T47D (cell line): ENCODE results near the gene BBS9.
"Not testable (repeated sequence)": the region's sequence is repeated elsewhere in the genome, so short reads cannot be mapped to it uniquely, and the experiment has no call there.

Experiments used
- DNase-seq, 2 experiments: peaks; one replicate each; pipeline versions ENCODE4 v3.0.0 to v3.0.0-alpha.2; 2011 to 2012; ENCODE audit warnings: low read depth in 1 of 2, low spot score in 1 of 2
- JUND ChIP-seq: IDR thresholded peaks from 2 replicates; pipeline ENCODE4 v1.6.1; 2012; ENCODE audit warnings: low read depth
- in situ Hi-C: cut with HindIII; loops from 2 replicates; pipeline ENCODE4 v1.10.0; 2016; ENCODE audit warnings: low sequenced_read_pairs, low pct_unique_long_range_greater_than_20kb

The BBS9 gene

DNA sequence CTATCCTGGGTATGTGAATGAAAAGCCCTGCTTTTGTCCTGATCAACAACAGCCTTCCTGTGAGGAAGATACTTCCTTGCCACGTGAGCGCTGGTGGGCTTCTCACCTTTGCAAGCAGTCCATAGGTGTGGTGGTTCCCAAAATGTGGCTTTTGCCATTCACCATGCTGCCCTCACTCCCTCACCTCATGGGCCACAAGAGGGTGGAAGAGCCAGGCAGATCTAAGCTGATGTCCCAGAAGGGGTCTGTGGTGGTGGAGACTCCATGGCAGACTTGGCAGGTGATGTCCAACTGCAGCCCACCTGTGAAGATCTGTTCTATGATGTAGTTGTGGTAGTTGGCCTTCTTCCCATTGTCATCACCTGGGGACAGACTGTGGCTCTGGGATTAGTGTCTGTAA is 147.4 kb downstream of the BBS9 start:
- no peak for TF ChIP-seq JUND
- in situ Hi-C loops, result no loop called here
- no peak for DNase-seq

- no peak for TF ChIP-seq JUND
- DNase-seq, result no peak
- in situ Hi-C loops, result no loop called here
Observed at GRCh38 chr7:33278095-33278494, 148.7 kb downstream of the BBS9 start.

- DNase-seq, result no peak
- in situ Hi-C loops, result no loop called here
- no peak for TF ChIP-seq JUND
Observed at GRCh38 chr7:33286501-33286900, 157.1 kb downstream of the BBS9 start.

DNA sequence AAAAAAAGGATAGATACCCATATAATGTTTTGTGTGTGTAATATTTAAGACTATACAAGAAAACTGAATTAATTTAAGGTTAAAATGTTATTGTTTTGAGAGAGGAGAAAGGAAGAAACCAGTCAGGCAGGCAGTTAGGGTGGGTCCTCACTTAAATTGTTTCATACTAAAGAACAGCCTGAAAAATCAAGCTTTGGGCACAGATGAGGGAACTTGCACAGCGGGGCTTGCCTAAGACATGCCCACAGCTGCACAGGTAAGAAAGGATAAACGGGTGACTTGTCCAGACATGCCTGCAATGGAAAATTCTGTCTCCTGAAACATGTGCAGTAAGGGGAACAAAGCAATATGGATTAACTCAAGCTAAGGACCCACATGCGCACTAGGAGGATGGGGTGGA is 158.4 kb downstream of the BBS9 start:
- no peak for DNase-seq
- in situ Hi-C loops, result no loop called here
- no peak for TF ChIP-seq JUND

- no peak for DNase-seq
- TF ChIP-seq JUND, result no peak
- in situ Hi-C loops, result no loop called here
Observed at GRCh38 chr7:33298848-33299247, 169.5 kb downstream of the BBS9 start.

- in situ Hi-C loops, result no loop called here
- DNase-seq, result no peak
- TF ChIP-seq JUND, result no peak
Observed at GRCh38 chr7:33299425-33299824, 170.1 kb downstream of the BBS9 start.

DNA sequence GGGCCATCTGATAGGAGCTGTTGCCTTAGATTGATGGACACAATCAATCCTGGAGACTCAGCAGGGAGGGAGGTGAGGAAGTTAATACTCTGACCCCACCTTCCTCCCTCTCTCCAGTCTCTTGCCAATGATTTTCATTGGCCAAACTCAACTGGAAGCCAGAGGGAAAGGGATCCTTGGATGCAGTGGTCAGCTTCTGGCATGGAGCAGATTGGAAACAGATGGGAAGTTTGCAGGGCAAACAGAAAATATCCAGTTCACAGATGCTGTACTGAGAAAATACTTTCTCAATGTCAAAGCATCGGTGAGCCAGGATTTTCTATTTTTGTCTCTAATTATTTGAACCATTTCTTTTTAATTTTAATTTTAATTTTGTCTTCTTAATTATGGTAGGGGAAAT is 170.8 kb downstream of the BBS9 start:
- in situ Hi-C loops, result no loop called here

GRCh38 chr7:33300742-33301141 is 171.4 kb downstream of the BBS9 start:
- no peak for TF ChIP-seq JUND
- no peak for DNase-seq
- in situ Hi-C loops, result no loop called here

More for the DNA sequence above, 170.8 kb downstream of the BBS9 start:
- TF ChIP-seq JUND, result no peak
- no peak for DNase-seq

- not testable (repeated sequence) for DNase-seq
Observed at GRCh38 chr7:33303978-33304557, 174.7 kb downstream of the BBS9 start.

DNA sequence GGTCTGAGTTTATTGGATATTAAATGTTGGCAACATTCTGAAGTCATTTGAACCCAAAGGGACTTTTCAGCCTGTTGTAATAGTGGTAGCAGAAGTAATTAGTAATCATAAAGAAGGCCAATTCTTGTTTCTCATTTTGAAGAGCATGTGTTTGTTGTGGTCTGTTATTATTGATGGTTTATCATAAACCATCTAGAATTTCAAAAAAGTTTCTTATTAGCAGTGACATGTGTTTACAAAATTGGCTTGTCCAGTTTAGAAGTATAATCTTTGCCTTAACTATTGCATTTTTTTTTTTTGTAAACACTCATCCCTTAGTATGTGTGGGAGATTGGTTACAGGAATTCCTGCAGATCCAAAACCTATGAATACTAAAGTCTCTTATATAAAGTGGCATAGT is 177.8 kb downstream of the BBS9 start:
- in situ Hi-C loops, result no loop called here
- DNase-seq, result no peak
- no peak for TF ChIP-seq JUND

More at GRCh38 chr7:33303978-33304557, 174.7 kb downstream of the BBS9 start:
- in situ Hi-C loops, result not testable (repeated sequence)

GRCh38 chr7:33310546-33310945 is 181.2 kb downstream of the BBS9 start:
- TF ChIP-seq JUND, result no peak; the same call in 1 of the 2 replicates
- DNase-seq, result peak; percentile 41 to 92
- in situ Hi-C loops, result no loop called here

GRCh38 chr7:33325754-33326484 is 196.6 kb downstream of the BBS9 start:
- in situ Hi-C loops, result no loop called here
- no peak for DNase-seq
- TF ChIP-seq JUND, result no peak

DNA sequence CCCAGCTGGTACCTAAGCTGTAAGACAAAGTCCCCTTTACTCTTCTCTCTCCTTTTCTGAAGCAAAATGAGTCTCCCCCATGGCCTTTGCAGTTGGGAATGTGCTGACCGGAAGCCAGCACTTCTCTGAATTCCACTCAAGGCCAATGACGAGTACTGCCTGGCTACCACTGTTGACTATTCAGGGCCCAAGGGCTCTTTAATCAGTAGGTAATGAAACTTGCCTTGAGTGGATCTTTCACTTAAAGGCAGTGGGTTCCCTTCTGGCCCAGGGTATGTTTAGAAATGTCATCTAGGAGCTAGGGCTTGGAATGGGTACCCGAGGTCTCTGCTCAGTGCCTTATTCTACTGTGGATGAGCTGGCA is 197.1 kb downstream of the BBS9 start:
- in situ Hi-C loops, result no loop called here
- no peak for TF ChIP-seq JUND
- DNase-seq, result no peak

DNA sequence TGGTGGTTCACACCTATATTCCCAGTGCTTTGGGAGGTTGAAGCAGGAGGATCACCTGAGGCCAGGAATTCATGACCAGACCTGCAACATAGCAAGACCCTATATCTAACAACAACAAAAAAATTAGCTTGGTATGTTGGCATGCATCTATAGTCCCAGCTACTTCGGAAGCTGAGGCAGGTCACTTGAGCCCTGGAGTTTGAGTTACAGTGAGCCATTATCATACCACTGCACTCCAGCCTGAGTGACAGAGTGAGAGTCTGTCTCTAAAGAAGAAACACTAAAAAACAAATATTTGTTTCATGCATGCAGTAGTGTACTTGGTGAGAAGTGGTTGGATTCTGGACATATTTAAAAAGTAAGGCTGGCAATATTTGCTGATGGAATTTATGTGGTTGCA is 198.1 kb downstream of the BBS9 start:
- no peak for DNase-seq
- no peak for TF ChIP-seq JUND
- in situ Hi-C loops, result no loop called here
